Fibroblast of lung (primary cell): ENCODE measurements around the gene SAP30BP. TPM values are rescaled to one million over a fixed set of nuclear protein-coding genes. Genes with fewer than 3 reads are reported as not detected.
A peak's percentile ranks its signal among the peaks of the same experiment; 100 is the strongest.

Source experiments
- DNase-seq, 2 donors: peaks; one replicate each; pipeline versions ENCODE4 v3.0.0 to v3.0.0-alpha.2; 2010; ENCODE audit warnings: low read depth in 2 of 2
- H2AFZ ChIP-seq: 2 replicates; pipeline ENCODE4 v1.5.1; 2012; ENCODE audit warnings: low read length, control low read depth, inconsistent platforms
- H3K27ac ChIP-seq: 2 replicates; pipeline ENCODE4 v1.5.1; 2011; ENCODE audit warnings: low read length, control low read depth; ENCODE audit not compliant: insufficient read depth
- H3K27me3 ChIP-seq: 2 replicates; pipeline ENCODE4 v1.5.1; 2011; ENCODE audit warnings: mild to moderate bottlenecking, low read length; ENCODE audit not compliant: control insufficient read depth, insufficient read depth
- H3K36me3 ChIP-seq: 2 replicates; pipeline ENCODE4 v1.5.1; 2011; ENCODE audit warnings: low read length; ENCODE audit not compliant: control insufficient read depth, insufficient read depth
- H3K4me1 ChIP-seq: 2 replicates; pipeline ENCODE4 v1.5.1; 2011; ENCODE audit warnings: low read length; ENCODE audit not compliant: control insufficient read depth, insufficient read depth; ENCODE audit errors: extremely low read depth
- H3K4me2 ChIP-seq: 2 replicates; pipeline ENCODE4 v1.5.1; 2011; ENCODE audit warnings: low read length, control low read depth; ENCODE audit not compliant: insufficient read depth; ENCODE audit errors: extremely low read depth
- H3K4me3 ChIP-seq, 4 experiments: fragments of 200-600 bp in 1 of 4; sonication (generic) in 1 of 4; replicated peaks in 1 of 4; 2 replicates each; pipeline ENCODE4 v1.5.1; 2011 to 2016; ENCODE audit warnings: low read length in 4 of 4, low read depth in 3 of 4, mild to moderate bottlenecking in 3 of 4, control low read depth in 2 of 4, inconsistent platforms in 1 of 4, mixed read lengths in 1 of 4; ENCODE audit not compliant: insufficient read depth in 1 of 4; ENCODE audit errors: control extremely low read depth in 1 of 4
- H3K79me2 ChIP-seq: 2 replicates; pipeline ENCODE4 v1.5.1; 2012; ENCODE audit warnings: mild to moderate bottlenecking, low read length, inconsistent platforms; ENCODE audit not compliant: control insufficient read depth, insufficient read depth
- H3K9ac ChIP-seq: 2 replicates; pipeline ENCODE4 v1.5.1; 2011; ENCODE audit warnings: mild to moderate bottlenecking, low read length, control low read depth; ENCODE audit not compliant: insufficient read depth
- H3K9me3 ChIP-seq: 2 replicates; pipeline ENCODE4 v1.5.1; 2012; ENCODE audit warnings: low read depth, low read length; ENCODE audit not compliant: control insufficient read depth, insufficient read depth
- H4K20me1 ChIP-seq: 2 replicates; pipeline ENCODE4 v1.5.1; 2011; ENCODE audit warnings: low read length; ENCODE audit not compliant: control insufficient read depth, insufficient read depth; ENCODE audit errors: extremely low read depth
- EZH2 ChIP-seq: IDR thresholded peaks from 2 replicates; pipeline ENCODE4 v1.5.1; 2012; ENCODE audit warnings: low read length, control low read depth, mild to moderate bottlenecking; ENCODE audit errors: missing control alignments
- polyA plus RNA-seq, 2 donors: library from polyadenylated mRNA; depleted of rRNA in 1 of 2; stranded (reverse) in 1 of 2; unstranded in 1 of 2; fragments of >200 nt; gene quantifications; 2 replicates each; pipeline ENCODE4 v1.2.1, GENCODE V29; 2011 to 2012; ENCODE audit warnings: missing spikeins in 1 of 2
- total RNA-seq: library from RNA; depleted of rRNA; stranded (reverse); fragments of >200 nt; gene quantifications from 2 replicates; pipeline ENCODE4 v1.2.1, GENCODE V29; 2014
- TF ChIP-seq, protein P1 (sequence below), 2 donors: IDR thresholded peaks in 1 of 2; conservative IDR thresholded peaks in 1 of 2; 1 replicate in 1 of 2; 2 replicates in 1 of 2; pipeline ENCODE4 v1.5.1; 2011 to 2012; ENCODE audit warnings: low read length in 2 of 2, control low read depth in 1 of 2, inconsistent platforms in 1 of 2, low read depth in 1 of 2, mild to moderate bottlenecking in 1 of 2

Gene SAP30BP
- total and polyA plus RNA-seq, 2 donors (not counting 1 experiment from before 2014, with no cell fraction given), result 43.9 to 61.0 TPM

DNA sequence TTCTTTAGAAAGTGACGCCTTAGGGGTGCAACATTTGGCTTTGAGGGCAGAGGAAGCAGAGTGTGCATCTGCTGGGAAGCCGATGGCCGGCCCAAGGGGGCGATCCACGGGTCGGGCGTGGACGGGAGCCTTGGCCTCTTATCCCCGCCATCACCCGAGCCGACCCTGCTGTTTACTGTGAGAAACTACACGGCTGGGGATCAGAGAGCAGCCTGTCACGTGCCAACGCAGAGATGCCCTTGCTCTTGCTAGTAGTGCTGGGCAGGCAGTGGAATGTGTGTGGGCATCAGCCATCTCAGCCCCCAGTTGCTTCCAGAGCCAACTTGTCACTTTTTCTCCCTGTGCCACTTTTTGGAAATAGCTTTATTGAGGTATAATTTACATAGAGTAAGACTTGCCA, 27.4 kb downstream of the SAP30BP start:
- H3K9me3 ChIP-seq, result no peaks in the 10 kb centered on the region
- H3K4me2 ChIP-seq, result no peak overlapping the region
- H3K79me2 ChIP-seq, result peaks cover 20% of the 10 kb centered on the region
- H2AFZ ChIP-seq, result no peak overlapping the region
- no peaks in the 10 kb centered on the region for H3K27me3 ChIP-seq
- TF ChIP-seq, protein P1, sequence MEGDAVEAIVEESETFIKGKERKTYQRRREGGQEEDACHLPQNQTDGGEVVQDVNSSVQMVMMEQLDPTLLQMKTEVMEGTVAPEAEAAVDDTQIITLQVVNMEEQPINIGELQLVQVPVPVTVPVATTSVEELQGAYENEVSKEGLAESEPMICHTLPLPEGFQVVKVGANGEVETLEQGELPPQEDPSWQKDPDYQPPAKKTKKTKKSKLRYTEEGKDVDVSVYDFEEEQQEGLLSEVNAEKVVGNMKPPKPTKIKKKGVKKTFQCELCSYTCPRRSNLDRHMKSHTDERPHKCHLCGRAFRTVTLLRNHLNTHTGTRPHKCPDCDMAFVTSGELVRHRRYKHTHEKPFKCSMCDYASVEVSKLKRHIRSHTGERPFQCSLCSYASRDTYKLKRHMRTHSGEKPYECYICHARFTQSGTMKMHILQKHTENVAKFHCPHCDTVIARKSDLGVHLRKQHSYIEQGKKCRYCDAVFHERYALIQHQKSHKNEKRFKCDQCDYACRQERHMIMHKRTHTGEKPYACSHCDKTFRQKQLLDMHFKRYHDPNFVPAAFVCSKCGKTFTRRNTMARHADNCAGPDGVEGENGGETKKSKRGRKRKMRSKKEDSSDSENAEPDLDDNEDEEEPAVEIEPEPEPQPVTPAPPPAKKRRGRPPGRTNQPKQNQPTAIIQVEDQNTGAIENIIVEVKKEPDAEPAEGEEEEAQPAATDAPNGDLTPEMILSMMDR (conservative IDR thresholded peaks at IDR 0.05 in 1 of 2, IDR thresholded peaks at IDR 0.05 in 1 of 2; ENCODE audit: low read depth in 1 of 2, low read length in 2 of 2), result no peak
- no peak for TF ChIP-seq EZH2
- DNase-seq, result no peak
- no peak overlapping the region for H3K27ac ChIP-seq
- no peaks in the 10 kb centered on the region for H4K20me1 ChIP-seq
- H3K9ac ChIP-seq, result no peak overlapping the region
- peaks cover 3% of the 10 kb centered on the region for H3K4me1 ChIP-seq
- H3K4me3 ChIP-seq, result no peak overlapping the region
- peaks cover 17% of the 10 kb centered on the region for H3K36me3 ChIP-seq

DNA sequence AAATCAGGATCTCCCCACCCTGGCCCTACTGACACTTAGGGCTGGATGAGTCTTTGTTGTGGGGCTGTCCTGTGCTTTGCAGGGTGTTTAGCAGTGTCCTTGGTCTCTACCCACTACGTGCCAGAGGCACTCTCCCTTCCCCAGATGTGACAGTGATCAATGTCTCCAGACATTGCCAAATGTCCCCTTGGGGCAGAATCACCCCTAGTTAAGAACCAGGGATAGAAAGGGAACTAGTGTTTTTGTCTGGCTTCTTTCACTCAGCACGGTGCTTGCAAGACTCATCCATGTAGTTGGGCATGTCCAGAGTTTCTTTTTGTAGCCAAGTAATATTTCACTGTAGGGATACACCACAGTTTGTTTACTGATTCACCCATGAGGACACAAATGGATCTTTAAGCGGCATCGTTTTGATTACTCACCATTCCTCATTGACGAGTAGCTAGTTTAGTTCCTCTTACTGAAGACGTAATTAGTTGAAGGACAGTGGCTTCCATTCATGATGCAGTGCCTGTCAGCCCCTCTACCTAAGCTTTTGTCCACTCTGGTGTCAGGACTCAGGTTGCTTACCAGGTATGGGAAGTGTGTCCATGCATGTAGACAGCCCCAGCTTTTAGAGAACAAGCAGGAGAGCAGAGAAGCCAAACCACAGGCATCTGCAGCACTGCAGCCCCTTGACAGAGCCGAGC, 28.1 kb downstream of the SAP30BP start:
- Histone ChIP-seq H3K36me3 (peaks cover 20% of the 10 kb centered on the region), H3K9me3 (no peaks in the 10 kb centered on the region), H3K27ac (no peak overlapping the region), H3K4me2 (no peak overlapping the region), H3K79me2 (peaks cover 17% of the 10 kb centered on the region), H4K20me1 (no peaks in the 10 kb centered on the region), H3K27me3 (no peaks in the 10 kb centered on the region), H3K9ac (no peak overlapping the region), H3K4me1 (peaks cover 7% of the 10 kb centered on the region), H2AFZ (no peak overlapping the region), H3K4me3 (no peak overlapping the region)
- TF ChIP-seq, protein P1 (conservative IDR thresholded peaks at IDR 0.05 in 1 of 2, IDR thresholded peaks at IDR 0.05 in 1 of 2; ENCODE audit: low read depth in 1 of 2, low read length in 2 of 2), result no peak
- no peak for TF ChIP-seq EZH2
- peak; percentile 24 to 79 for DNase-seq

DNA sequence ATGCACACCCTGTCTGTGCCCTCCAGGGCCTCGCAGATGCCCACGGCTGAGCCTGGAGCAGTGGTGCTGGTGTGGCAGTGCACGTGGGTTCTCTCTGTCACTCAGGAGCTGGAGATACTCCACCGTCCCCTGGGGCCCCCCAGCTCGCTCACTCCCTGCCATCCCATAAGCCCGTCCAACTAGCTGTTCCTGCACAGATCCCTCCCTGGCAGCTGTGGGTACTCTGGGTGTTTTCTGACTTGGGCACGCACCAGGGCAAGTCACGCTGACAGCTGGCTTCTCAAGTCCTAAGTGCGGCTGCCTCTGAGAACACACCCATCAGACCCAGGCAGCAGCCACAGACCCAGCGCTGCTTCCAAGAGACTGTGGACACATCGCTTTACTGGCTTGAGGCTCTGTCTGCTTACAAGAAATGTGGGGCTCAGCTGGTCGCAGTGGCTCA, 28.7 kb downstream of the SAP30BP start:
- no peaks in the 10 kb centered on the region for H4K20me1 ChIP-seq
- H3K36me3 ChIP-seq, result peaks cover 22% of the 10 kb centered on the region
- peaks cover 13% of the 10 kb centered on the region for H3K79me2 ChIP-seq
- TF ChIP-seq EZH2, result no peak
- TF ChIP-seq, protein P1 (conservative IDR thresholded peaks at IDR 0.05 in 1 of 2, IDR thresholded peaks at IDR 0.05 in 1 of 2; ENCODE audit: low read depth in 1 of 2, low read length in 2 of 2), result no peak
- H3K4me3 ChIP-seq, result no peak overlapping the region
- no peak overlapping the region for H2AFZ ChIP-seq
- no peaks in the 10 kb centered on the region for H3K27me3 ChIP-seq
- H3K27ac ChIP-seq, result no peak overlapping the region
- no peak for DNase-seq
- no peak overlapping the region for H3K4me2 ChIP-seq
- no peak overlapping the region for H3K9ac ChIP-seq
- no peaks in the 10 kb centered on the region for H3K9me3 ChIP-seq
- H3K4me1 ChIP-seq, result peaks cover 9% of the 10 kb centered on the region
